Esophagus mucosa (tissue), 1 donor: ENCODE results near the gene VMP1. TPM values are rescaled to one million over a fixed set of nuclear protein-coding genes. Genes with fewer than 3 reads are reported as not detected.
A peak's percentile ranks its signal among the peaks of the same experiment; 100 is the strongest.

Experiments used
- ATAC-seq: fragments of 200-7000 bp; cut with Tn5 transposase; one replicate; pipeline ENCODE4 v1.9.1; 2020
- total RNA-seq: library from RNA; stranded (reverse); gene quantifications from one replicate; pipeline ENCODE4 v1.2.4, GENCODE V29; 2023
- donor health status: DM: yes; HTN: yes; CAD: no.

Gene VMP1
- 133 TPM for total RNA-seq

- ATAC-seq: peak; percentile 99
These were observed at the start of gene VMP1, which contains the start of gene PTRH2 for GRCh38 chr17:59707149-59707970. Gene VMP1 (plus strand): TSS chr17:59707654. CDS start chr17:59731447, 23,793 bp downstream. Gene PTRH2 (minus strand): TSS chr17:59707430. CDS start chr17:59697978, 9,452 bp downstream.

- no peak for ATAC-seq
These were observed 41.2 kb upstream of the VMP1 start for GRCh38 chr17:59666235-59666634.

GRCh38 chr17:59668816-59669215 lies 38.6 kb upstream of the VMP1 start:
- ATAC-seq: no peak

GRCh38 chr17:59669411-59669810 lies 38.0 kb upstream of the VMP1 start:
- no peak for ATAC-seq

GRCh38 chr17:59669944-59670343 lies 37.5 kb upstream of the VMP1 start:
- no peak for ATAC-seq

- no peak for ATAC-seq
These were observed 36.1 kb upstream of the VMP1 start for GRCh38 chr17:59671386-59671785.

GRCh38 chr17:59675231-59675630 lies 32.2 kb upstream of the VMP1 start:
- no peak for ATAC-seq

GRCh38 chr17:59676716-59677115 lies 30.7 kb upstream of the VMP1 start:
- ATAC-seq: no peak

GRCh38 chr17:59678918-59679317 lies 28.5 kb upstream of the VMP1 start:
- ATAC-seq: no peak

- no peak for ATAC-seq
These were observed 27.1 kb upstream of the VMP1 start for GRCh38 chr17:59680314-59680713.

- ATAC-seq: no peak
These were observed 24.2 kb upstream of the VMP1 start for GRCh38 chr17:59683283-59683682.

GRCh38 chr17:59684967-59685366 lies 22.5 kb upstream of the VMP1 start:
- no peak for ATAC-seq

- ATAC-seq: no peak
These were observed 19.4 kb upstream of the VMP1 start for GRCh38 chr17:59688008-59688407.

- no peak for ATAC-seq
These were observed 19.0 kb upstream of the VMP1 start for GRCh38 chr17:59688496-59688895.

- no peak for ATAC-seq
These were observed 13.9 kb upstream of the VMP1 start for GRCh38 chr17:59693582-59693981.

- no peak for ATAC-seq
These were observed 13.1 kb upstream of the VMP1 start for GRCh38 chr17:59694344-59694743.

GRCh38 chr17:59695945-59696681 lies 11.3 kb upstream of the VMP1 start:
- peak; percentile 9 for ATAC-seq

- ATAC-seq: no peak
These were observed 10.7 kb upstream of the VMP1 start for GRCh38 chr17:59696682-59697277.

GRCh38 chr17:59698143-59698542 lies 9.3 kb upstream of the VMP1 start:
- no peak for ATAC-seq

- ATAC-seq: no peak
These were observed 8.2 kb upstream of the VMP1 start for GRCh38 chr17:59699218-59699617.

GRCh38 chr17:59699786-59700185 lies 7.7 kb upstream of the VMP1 start:
- ATAC-seq: no peak

- no peak for ATAC-seq
These were observed 5.2 kb upstream of the VMP1 start for GRCh38 chr17:59702304-59702703.

- ATAC-seq: peak; percentile 5
These were observed 547 bp downstream of the VMP1 start for GRCh38 chr17:59707971-59708430.
